ENCODE measurements around the gene ATXN1L.

- no peak for TF ChIP-seq CTCF (IDR thresholded peaks at IDR 0.05 in 8 of 11, conservative IDR thresholded peaks at IDR 0.05 in 3 of 11)
- TF ChIP-seq POLR2AphosphoS5 (IDR thresholded peaks at IDR 0.05), result no peak
These were observed 18.2 kb downstream of the ATXN1L start for GRCh38 chr16:71863995-71864394.
